A673 (cell line): ENCODE measurements around the gene ANXA2R. TPM values are rescaled to one million over a fixed set of nuclear protein-coding genes. Genes with fewer than 3 reads are reported as not detected.

Experiments used
- BruUV-seq: library from RNA; stranded (reverse); fragments of 400-500 nt; replicated peaks from 2 replicates; lab custom pipeline; 2021; lab: Mats Ljungman, UMichigan
- CTCF ChIA-PET: fragments of 300-600 bp; sonication (Branson Sonifier 250); formaldehyde crosslinking; loops from one replicate; lab custom pipeline; 2022; ENCODE audit warnings: antibody characterized with exemption; lab: Charles Lee
- POLR2A ChIA-PET: fragments of 300-600 bp; sonication (Branson Sonifier 250); formaldehyde crosslinking; loops from one replicate; lab custom pipeline; 2022; ENCODE audit warnings: antibody characterized with exemption; ENCODE audit not compliant: low non-redundant PET; lab: Charles Lee
- DNase-seq: peaks from one replicate; pipeline ENCODE4 v3.0.0-alpha.2; 2015; ENCODE audit warnings: low spot score
- H3K27ac ChIP-seq: fragments of 200-600 bp; sonication (generic); 2 replicates; pipeline ENCODE4 v1.5.1; 2016; ENCODE audit warnings: mixed run types, low read depth, mild to moderate bottlenecking, mixed read lengths, antibody characterized with exemption, low read length; ENCODE audit not compliant: poor library complexity, severe bottlenecking
- H3K27me3 ChIP-seq: fragments of 200-600 bp; sonication (generic); replicated peaks from 2 replicates; pipeline ENCODE4 v1.6.1; 2017; ENCODE audit warnings: mixed run types, low read depth, mild to moderate bottlenecking, mixed read lengths, antibody characterized with exemption, low read length; ENCODE audit not compliant: insufficient read depth, poor library complexity
- H3K36me3 ChIP-seq: fragments of 200-600 bp; sonication (generic); 2 replicates; pipeline ENCODE4 v1.6.1; 2016; ENCODE audit warnings: mixed run types, mild to moderate bottlenecking, mixed read lengths, antibody characterized with exemption, low read length; ENCODE audit not compliant: insufficient read depth, poor library complexity, severe bottlenecking
- H3K4me1 ChIP-seq: fragments of 200-600 bp; sonication (generic); 2 replicates; pipeline ENCODE4 v1.6.1; 2017; ENCODE audit warnings: mixed run types, mild to moderate bottlenecking, mixed read lengths, antibody characterized with exemption, low read length; ENCODE audit not compliant: insufficient read depth, poor library complexity, severe bottlenecking
- H3K4me3 ChIP-seq: fragments of 200-600 bp; sonication (generic); 2 replicates; pipeline ENCODE4 v1.5.1; 2016; ENCODE audit warnings: low read depth, mixed run types, mild to moderate bottlenecking, mixed read lengths, low read length; ENCODE audit not compliant: poor library complexity, severe bottlenecking
- H3K9me3 ChIP-seq: fragments of 200-600 bp; sonication (generic); 2 replicates; pipeline ENCODE4 v1.6.1; 2016; ENCODE audit warnings: mixed run types, low read depth, mild to moderate bottlenecking, mixed read lengths, antibody characterized with exemption, low read length; ENCODE audit not compliant: poor library complexity, severe bottlenecking
- CTCF ChIP-seq: fragments of 300-800, 200-600 bp; sonication (generic); conservative IDR thresholded peaks from 2 replicates; pipeline ENCODE4 v1.5.1; 2017; ENCODE audit warnings: low read depth, mild to moderate bottlenecking, antibody characterized with exemption, low read length, moderate library complexity, mixed read lengths
- EZH2 ChIP-seq: fragments of 200-600 bp; sonication (generic); IDR thresholded peaks from 2 replicates; pipeline ENCODE4 v1.6.1; 2017; ENCODE audit warnings: borderline replicate concordance, low read depth, mild to moderate bottlenecking, mixed read lengths, antibody characterized with exemption, low read length; ENCODE audit not compliant: poor library complexity, severe bottlenecking
- intact Hi-C: fragments of 100-400 bp; cut with micrococcal nuclease; formaldehyde crosslinking; loops from one replicate; pipeline ENCODE4 v1.10.0; 2022; ENCODE audit not compliant: unreplicated experiment
- total RNA-seq: library from RNA; stranded (reverse); gene quantifications from 2 replicates; pipeline ENCODE4 v1.2.3, GENCODE V29; 2021

Gene ANXA2R
- total RNA-seq, 1 experiment from 2014 or later = 1.4 TPM

DNA sequence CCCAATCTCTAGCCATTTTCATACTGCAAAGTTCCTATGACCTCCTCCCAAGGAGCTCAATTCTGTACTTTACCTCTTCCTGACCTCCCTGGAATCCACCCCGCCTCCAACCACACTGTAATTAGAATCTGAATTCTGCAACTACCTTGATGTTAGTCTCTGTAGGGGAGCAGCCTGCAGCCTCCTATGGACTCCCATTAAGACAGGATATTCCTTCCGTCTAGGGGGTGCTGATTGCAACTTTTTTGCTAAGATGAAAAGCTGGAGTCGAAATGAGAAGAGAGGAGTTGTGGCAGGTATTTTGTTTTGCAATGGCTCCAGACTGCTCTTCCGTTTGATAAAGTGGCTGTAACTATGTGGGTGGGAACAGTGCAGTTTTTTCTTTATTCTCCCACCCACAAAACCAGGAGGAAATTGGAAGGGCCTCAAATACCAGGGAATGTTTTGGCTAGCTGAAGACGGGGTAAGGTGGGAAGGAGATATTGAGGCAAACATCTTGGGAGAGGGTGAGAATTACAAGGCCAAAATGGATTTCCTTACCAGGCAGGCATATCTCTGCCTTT, 23.8 kb downstream of the ANXA2R start:
- no peaks in the 10 kb centered on the region for H3K36me3 ChIP-seq
- intact Hi-C loops = loop anchor here (2.0 kb wide), 1 partner anchor 107 kb away; no protein-coding TSS in a partner anchor
- no peak for DNase-seq
- H3K4me3 ChIP-seq = no peak overlapping the region
- ChIA-PET POLR2A (no interaction called here), CTCF (no interaction called here)
- no peaks in the 10 kb centered on the region for H3K9me3 ChIP-seq
- peaks cover 16% of the 10 kb centered on the region for H3K4me1 ChIP-seq
- TF ChIP-seq EZH2 (no peak), CTCF (no peak)
- BruUV-seq = no TSS peak
- no peaks in the 10 kb centered on the region for H3K27me3 ChIP-seq
- H3K27ac ChIP-seq = no peak overlapping the region

DNA sequence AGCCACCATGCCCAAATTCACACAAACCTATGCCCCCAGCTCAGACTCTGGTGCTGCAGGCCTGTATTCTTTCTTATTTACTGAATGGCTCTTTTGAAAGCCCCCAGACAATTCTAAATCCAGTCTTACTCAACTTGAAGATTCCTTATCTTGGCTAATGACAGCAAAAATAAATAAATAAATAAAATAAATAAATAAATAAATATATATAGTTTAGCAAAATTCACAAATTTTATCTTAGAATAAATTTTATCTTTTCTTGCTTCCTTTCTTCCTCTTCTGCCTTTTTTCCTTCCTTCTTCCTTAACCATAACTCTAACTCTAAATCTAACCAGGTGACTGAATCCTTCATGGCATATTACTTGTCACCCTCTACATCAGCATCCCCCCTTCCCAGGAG, 25.6 kb downstream of the ANXA2R start:
- BruUV-seq = no TSS peak
- no peak for DNase-seq
- Histone ChIP-seq H3K4me3 (no peak overlapping the region), H3K27me3 (no peaks in the 10 kb centered on the region), H3K36me3 (no peaks in the 10 kb centered on the region), H3K27ac (no peak overlapping the region), H3K9me3 (no peaks in the 10 kb centered on the region), H3K4me1 (peaks cover 15% of the 10 kb centered on the region)
- ChIA-PET POLR2A (no interaction called here), CTCF (no interaction called here)
- TF ChIP-seq CTCF (no peak), EZH2 (no peak)
- intact Hi-C loops = no loop called here

GRCh38 chr5:43010935-43011315, 29.2 kb downstream of the ANXA2R start:
- H3K36me3 ChIP-seq = no peaks in the 10 kb centered on the region
- H3K4me1 ChIP-seq = peaks cover 11% of the 10 kb centered on the region
- BruUV-seq = no TSS peak
- ChIA-PET CTCF (no interaction called here), POLR2A (no interaction called here)
- TF ChIP-seq CTCF (no peak), EZH2 (no peak)
- H3K27ac ChIP-seq = no peak overlapping the region
- no peaks in the 10 kb centered on the region for H3K27me3 ChIP-seq
- no peak overlapping the region for H3K4me3 ChIP-seq
- no peaks in the 10 kb centered on the region for H3K9me3 ChIP-seq
- peak; percentile 43 for DNase-seq
- intact Hi-C loops = no loop called here
